GM18526 (cell line): ENCODE data around the gene JMJD8.

ENCODE experiments used
- POLR2A ChIP-seq: IDR thresholded peaks from 3 replicates; pipeline ENCODE4 v1.6.1; 2011; ENCODE audit not compliant: insufficient read length; ENCODE audit errors: extremely low read depth

Gene JMJD8

GRCh38 chr16:725041-725376 lies 40.9 kb upstream of the JMJD8 start:
- no peak for TF ChIP-seq POLR2A

- TF ChIP-seq POLR2A: no peak
These were observed 40.3 kb upstream of the JMJD8 start for GRCh38 chr16:724188-725040.

DNA sequence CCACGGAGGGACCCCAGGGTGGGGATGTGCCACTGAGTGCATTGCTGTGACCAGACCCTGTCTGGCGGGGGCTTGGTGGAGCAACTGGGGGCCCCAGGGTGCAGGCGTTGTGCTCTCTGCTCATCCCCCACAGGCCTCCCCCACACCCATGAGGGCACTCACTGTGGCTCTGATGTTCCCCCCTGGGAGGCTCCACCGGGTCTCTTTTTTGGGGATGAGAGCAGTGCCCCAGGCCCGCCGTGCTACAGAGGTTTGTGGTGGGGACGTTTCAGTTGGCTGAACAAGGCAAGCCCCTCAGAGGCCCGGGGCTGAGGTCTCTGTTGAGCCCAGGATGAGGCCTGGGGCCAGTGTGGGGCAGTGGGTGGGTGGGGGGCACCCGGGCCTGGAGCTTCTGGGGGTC lies 39.6 kb upstream of the JMJD8 start:
- TF ChIP-seq POLR2A: no peak

DNA sequence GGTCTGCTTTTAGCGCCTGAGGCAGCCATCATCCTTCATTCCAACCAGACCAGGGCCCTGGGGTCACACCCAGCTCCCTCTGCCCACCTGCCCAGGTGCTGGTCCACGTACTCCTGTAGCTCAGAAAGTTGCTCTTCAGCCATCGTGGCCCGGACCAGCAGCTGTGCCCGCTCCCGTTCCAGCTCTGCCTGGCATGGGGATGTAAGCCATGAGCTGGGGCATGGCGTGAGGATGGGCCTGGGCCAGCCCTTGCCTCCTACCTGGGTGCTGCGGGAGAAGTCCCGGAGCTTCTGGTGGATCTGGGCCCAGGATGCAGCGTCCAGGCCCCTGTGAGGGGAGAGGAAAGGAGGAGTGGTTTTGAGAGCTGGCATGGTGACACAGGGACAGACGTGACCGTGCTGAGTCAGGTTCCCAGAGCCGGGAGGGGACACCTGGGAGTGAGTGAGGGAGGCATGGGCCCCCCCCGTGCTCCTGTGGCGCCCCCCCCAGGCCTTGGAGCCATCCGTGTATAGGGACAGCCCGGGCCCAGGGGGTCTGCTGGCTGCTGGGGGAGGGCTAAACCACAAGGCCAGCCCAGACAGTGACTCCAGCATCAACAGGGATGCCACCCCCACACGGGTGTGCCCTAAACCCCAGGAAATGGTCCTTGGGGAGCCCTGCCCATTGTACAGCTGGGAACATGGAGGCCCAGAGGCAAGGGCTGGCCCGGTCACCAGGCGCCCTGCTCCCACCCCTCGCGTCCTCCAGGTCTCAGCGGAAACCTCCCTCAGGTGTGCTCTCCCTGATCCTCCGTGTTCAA lies 38.9 kb upstream of the JMJD8 start:
- TF ChIP-seq POLR2A: peak; percentile 2

DNA sequence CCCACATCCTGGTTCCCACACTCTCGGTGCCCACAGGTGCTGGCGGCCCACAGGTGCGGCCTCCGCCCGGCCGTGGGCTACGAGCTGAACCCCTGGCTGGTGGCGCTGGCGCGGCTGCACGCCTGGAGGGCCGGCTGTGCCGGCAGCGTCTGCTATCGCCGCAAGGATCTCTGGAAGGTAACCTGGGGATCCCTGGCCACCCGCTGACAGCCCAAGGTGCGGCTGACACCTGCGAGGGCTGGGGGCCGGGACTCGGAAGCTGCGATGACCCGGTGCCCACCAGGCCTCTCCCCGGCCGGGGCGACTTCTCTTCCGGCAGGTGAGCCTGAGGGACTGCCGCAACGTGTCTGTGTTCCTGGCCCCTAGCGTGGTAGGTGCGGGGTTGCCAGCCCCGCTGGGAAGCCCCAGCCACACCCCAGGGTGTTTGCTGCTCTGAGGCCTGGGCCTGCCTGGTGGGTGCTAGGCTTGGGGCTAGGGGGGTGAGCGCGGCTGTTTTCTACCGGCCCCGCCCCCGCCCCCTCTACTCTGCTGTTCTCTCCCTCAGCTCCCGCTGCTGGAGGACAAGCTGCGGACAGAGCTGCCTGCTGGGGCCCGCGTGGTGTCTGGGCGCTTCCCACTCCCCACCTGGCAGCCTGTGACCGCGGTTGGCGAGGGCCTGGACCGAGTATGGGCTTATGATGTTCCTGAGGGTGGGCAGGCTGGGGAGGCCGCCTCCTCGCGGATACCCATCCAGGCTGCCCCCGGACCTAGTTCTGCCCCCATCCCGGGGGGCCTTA lies 37.8 kb upstream of the JMJD8 start:
- no peak for TF ChIP-seq POLR2A

DNA sequence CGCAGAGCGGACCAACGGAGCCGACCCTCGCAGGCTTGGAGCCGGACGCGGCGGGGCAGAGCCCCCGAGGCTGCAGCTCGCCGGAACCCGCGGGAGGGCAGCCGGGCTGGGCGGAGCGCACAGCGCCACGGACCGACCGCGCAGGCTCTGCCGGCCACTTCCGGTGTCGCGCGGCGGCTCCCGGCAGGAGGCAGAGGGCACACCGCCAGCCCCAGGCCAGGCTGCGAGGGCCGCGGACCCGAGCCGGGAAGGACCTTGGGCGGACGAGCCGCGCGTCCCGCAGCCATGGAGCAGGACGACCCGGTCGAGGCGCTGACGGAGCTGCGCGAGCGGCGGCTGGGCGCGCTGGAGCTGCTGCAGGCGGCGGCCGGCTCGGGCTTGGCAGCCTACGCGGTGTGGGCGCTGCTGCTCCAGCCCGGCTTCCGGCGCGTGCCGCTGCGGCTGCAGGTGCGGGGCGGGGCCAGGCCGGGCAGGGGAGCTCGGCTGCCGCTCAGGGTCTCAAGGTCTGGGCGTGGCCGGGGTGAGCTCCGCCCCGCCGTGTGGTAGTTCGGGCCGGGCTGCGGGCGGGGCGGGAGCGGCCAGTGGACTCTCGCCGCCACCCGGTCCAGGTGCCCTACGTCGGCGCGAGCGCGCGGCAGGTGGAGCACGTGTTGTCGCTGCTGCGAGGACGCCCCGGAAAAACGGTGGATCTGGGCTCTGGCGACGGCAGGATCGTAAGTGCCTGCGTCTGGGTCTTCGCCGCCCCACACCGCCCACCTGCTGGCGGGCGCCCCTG lies 37.0 kb upstream of the JMJD8 start, which contains the start of gene ANTKMT:
TSS of gene ANTKMT (plus strand) at position 157 of the 775 bp plus-strand sequence. CDS start at position 286, 129 bp downstream.
- TF ChIP-seq POLR2A: peak; percentile 96

DNA sequence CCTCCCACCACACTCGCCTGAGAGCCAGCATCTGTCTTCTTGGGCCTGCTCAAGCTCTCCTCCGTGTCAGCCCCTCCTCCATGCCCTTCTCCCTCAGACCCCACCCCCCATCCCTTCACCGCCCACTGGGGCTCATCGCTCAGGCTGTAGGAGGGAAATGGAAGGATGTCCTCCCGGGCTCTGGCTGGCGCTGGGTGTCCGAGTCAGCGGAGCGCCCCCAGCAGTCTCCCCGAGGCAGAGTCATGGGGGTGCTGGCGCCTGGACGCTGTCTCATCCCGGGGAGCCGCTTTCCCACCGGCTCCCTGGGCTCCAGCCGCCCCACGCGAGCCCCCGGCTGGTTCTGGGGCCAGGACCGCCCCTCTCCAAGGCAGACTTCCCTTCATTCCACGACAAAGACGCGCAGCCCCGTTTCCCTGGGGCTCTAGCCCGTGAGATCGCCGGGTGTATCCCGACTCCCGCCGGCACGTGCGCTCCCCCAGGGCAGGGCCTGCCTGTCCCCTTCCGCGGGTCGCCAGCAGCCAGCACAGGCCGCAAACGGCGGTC lies 36.4 kb upstream of the JMJD8 start:
- TF ChIP-seq POLR2A: no peak

- no peak for TF ChIP-seq POLR2A
These were observed 35.8 kb upstream of the JMJD8 start for GRCh38 chr16:719815-720446.

DNA sequence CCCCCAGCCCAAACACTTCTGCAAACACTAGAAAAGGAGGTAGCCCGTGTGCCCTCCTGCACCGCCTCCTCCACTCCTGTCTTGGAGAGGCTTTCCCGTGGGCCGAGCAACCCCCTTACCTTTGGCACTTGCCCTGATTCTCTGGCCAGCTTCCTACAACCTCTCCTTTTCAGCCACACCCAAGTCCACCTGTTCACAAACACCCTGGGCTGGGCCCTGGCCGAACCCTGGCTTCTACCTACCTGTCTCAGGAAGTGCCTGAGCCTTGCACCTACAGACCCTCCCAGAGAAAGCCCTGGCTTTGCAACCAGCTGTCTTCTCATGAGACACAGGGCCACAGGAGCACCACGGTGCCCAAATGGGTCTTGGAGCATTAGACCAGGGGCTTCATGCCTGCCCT lies 34.8 kb upstream of the JMJD8 start:
- no peak for TF ChIP-seq POLR2A

DNA sequence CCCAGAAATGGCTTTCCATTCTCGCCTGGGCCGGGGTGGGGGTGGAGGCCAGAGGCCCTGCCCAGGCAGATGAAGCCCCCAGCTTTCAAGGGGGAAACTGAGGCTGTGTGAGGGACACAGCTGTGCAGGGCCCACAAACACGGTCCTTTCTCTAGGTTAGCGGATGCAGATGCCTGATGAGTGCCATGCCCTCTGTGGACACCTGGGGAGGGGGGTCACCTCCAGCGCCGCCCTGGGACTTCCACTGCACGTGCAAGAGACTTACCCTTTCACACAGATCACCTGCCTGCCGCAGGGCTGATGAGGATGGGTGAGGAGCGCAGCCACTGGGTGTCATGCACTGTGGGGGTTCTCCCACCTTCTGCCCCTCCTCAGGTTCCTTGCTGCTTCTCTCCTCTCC lies 34.3 kb upstream of the JMJD8 start:
- no peak for TF ChIP-seq POLR2A

DNA sequence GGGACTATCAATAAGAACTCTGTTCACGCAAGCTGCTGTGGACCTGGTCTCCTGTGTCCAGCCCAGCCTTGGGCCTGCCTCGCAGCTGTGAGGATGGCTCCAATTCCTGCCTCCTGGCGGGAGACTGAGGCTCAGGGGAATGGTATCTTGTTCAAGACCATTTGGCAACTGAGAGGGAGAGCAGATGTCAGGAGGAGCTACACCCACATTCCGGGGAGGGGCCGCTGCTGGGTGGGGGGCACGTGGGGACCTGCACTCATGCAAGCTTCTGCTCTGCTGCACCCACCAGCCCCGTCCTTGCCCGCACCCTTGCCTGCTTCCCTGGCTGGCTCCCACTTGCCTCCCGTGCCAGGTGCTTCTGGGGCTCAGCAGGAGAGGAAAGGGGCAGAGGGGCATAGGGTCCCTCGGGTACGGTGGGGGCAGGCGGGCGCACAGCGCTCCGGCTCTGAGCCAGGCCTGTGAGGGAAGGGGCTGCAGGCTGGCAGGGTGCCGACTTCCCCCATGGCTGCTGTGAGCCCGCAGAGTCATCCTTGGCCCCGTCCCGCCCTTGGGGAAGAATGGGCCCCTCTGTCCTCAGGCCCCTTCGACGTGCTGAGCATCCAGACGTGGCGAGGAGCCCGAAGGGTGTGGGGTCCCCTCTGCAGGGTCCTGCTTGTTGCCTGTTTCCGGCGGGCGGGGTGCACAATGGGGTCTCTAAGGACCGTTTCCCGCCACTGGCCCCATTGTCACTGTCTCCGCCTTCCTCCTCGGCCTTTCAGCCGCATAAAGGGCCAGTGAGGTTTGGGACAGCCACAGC lies 33.5 kb upstream of the JMJD8 start:
- TF ChIP-seq POLR2A: no peak

- TF ChIP-seq POLR2A: no peak
These were observed 32.7 kb upstream of the JMJD8 start for GRCh38 chr16:716768-717325.

DNA sequence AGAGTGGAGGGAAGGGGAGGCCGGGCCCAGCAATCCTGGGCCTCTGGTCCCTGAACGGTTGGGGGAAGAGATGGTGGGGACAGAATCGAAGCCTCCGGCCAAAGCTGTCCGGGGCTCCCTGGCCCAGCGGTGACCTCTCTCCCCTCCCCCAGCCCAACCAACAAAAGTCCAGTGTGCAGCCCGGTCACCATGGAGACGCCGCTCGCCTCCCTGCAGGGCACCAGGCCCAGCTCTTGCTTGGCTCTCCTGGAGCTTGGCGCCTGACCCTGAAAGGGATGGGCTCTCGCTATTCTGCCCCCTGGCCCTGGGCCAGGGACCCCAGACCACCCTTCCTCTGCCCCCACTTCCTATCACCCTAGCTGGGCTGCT lies 32.0 kb upstream of the JMJD8 start:
- no peak for TF ChIP-seq POLR2A

- no peak for TF ChIP-seq POLR2A
These were observed 31.5 kb upstream of the JMJD8 start for GRCh38 chr16:715477-716199.
